SKM-1 (cell line): ENCODE measurements around the gene OR2AT4.
"Not testable (repeated sequence)": the region's sequence is repeated elsewhere in the genome, so short reads cannot be mapped to it uniquely, and the experiment has no call there.

Experiments used
- DNase-seq: peaks from one replicate; lab custom pipeline; 2025; ENCODE audit not compliant: unreplicated experiment; lab: John Stamatoyannopoulos, UW

OR2AT4 gene

GRCh38 chr11:75096456-75097172 lies at the start of gene OR2AT4:
OR2AT4 (minus strand) TSS chr11:75096876.
- no peak for DNase-seq

- DNase-seq, result no peak
Observed at GRCh38 chr11:75145972-75146519, 49.4 kb upstream of the OR2AT4 start.

- DNase-seq, result no peak
Observed at GRCh38 chr11:75145196-75145971, 48.7 kb upstream of the OR2AT4 start.

- no peak for DNase-seq
Observed at GRCh38 chr11:75144716-75145014, 48.0 kb upstream of the OR2AT4 start.

GRCh38 chr11:75143420-75143731 lies 46.7 kb upstream of the OR2AT4 start:
- no peak for DNase-seq

GRCh38 chr11:75142714-75143419 lies 46.2 kb upstream of the OR2AT4 start:
- peak; percentile 77 for DNase-seq

- DNase-seq, result no peak
Observed at GRCh38 chr11:75141166-75141565, 44.5 kb upstream of the OR2AT4 start.

DNA sequence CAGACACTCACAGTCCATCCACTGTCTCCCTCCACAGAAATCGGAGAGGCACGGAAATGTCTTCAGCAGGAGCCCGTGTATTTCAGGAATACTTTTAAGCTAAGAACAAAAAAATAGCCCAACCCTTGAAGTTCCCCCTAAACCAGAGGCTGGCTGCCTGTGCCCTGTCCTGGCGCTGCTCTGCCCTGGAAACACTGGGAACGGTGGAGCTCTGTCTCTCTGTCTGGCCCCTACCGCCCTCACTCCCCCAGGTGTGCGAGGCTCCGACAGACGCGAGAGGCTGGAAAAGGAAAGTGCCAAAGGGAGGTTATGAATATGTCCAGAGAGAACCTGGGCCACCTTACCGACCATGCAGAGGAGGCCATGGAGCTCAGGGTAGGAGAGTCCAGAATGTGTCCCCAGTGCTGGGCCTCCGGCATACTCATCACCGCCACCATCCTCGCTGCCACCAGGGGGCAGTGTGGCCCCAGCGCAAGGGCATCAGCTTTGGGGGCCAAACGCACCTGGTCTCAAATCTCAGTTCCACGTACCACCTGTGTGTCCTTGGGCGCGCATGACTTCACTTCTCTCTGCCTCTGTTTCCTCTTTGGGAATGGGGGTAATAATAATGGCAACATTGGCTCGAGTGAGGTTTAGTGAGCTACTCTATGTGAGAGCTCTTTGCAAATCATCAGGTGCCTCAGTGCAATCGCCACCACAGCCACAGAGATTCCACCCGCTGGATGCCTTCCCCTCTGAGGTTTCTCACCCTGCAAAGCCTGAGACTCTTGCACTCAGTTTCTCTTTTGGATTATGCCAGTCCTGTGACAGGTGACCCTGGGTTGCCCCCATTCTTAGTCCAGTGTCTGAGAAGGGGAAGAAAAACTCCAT lies 43.8 kb upstream of the OR2AT4 start:
- DNase-seq, result no peak

GRCh38 chr11:75135651-75136050 lies 39.0 kb upstream of the OR2AT4 start:
- no peak for DNase-seq

- DNase-seq, result no peak
Observed at GRCh38 chr11:75135021-75135650, 38.5 kb upstream of the OR2AT4 start.

- no peak for DNase-seq
Observed at GRCh38 chr11:75133976-75134375, 37.3 kb upstream of the OR2AT4 start.

GRCh38 chr11:75132080-75132479 lies 35.4 kb upstream of the OR2AT4 start:
- no peak for DNase-seq

DNA sequence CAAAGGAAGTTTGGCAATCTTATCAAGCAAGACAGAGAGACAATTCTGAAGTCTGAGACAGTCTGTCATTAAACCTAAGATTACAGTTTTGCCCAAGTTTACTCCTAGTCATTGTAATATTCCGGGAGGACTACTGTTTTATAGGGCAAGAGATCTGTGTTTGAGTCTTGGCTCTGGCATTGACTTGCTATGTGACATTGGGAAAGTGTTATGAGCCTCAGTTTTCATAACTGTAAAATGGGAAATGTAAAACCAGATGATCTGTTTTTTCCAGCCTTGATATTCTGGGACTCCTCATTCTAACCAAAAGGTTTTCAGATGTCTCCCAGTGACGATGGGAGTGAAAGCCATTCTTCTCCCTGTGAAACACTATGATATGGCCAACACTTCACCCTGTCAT lies 29.9 kb upstream of the OR2AT4 start:
- DNase-seq, result no peak

DNA sequence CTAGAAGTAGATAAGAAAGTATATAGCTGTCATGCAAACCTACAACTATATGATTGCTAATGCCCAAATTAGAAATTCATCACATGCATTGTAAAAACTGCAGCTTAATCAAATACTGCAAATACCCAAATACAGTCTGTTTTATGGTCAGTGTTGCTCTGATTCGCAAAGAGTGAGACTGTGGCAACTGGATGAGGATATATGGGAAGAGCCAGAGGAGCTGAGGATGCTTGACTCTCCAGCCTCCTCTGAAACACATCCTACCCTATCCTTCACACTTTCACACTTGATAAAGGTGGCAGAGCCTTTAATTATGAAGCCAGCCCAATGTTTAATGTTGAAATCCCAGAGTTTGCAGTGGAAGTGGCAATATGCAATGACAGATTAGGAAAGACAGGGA lies 21.9 kb upstream of the OR2AT4 start:
- no peak for DNase-seq

GRCh38 chr11:75114465-75114864 lies 17.8 kb upstream of the OR2AT4 start:
- DNase-seq, result no peak

DNA sequence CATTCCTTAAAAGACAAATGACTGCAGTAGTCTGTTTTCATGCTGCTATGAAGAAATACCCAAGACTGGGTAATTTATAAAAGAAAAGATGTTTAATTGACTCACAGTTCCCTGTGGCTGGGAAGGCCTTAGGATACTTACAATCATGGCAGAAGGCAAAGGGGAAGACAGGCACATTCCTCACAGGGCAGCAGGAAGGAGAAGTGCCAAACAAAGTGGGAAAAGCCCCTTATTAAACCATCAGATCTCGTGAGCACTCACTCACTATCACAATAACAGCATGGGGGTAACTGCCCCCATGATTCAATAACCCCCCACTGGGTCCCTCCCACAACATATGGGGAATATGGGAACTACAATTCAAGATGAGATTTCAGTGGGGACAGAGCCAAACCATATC lies 16.4 kb upstream of the OR2AT4 start:
- DNase-seq, result no peak

- no peak for DNase-seq
Observed at GRCh38 chr11:75112200-75112599, 15.5 kb upstream of the OR2AT4 start.

DNA sequence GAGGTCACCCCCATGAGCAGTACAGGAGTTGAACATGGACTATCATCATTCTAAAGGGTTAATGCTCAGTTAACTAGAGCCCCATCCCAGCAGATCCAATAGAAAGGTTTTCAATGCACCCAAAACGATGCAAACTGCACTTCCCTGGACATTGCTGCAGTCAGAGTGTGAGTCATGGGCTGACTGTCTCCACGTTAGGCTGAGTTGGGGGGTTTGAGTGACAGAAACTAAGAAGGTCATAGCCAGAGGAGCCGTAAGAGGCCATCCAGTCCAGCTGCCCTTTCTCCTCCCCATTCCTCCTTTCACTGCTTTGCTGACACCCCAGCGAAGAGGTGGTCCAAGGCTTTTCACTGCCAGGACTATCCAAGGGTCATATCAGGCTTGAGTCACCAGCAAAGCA lies 10.5 kb upstream of the OR2AT4 start:
- no peak for DNase-seq

DNA sequence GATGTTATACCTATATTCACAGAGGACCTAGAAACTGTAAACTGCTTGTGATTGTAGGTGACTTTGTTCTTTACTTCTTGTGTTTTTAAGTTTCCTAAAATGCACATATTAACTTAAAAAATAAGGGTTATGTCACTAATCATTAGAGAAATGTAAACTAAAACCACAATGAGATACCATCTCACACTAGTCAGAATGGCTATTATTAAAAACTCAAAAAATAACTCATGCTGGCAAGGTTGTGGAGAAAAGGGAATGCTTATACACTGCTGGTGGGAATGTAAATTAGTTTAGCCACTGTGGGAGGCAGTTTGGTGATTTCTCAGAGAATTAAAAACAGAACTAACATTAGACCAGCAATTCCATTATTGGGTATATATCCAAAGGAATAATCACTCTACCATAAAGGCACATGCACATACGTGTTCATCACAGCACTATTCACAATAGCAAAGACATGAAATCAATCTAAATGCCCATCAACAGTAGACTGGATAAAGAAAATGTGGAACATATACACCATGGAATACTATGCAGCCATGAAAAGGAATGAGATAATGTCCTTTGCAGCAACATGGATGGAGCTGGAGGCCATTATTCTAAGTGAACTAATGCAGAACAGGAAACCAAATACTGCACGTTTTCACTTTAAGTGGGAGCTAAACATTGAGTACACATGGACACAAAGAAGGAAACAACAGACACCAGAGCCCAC lies 9.4 kb upstream of the OR2AT4 start:
- not testable (repeated sequence) for DNase-seq

GRCh38 chr11:75105462-75105925 lies 8.8 kb upstream of the OR2AT4 start:
- no peak for DNase-seq
